ENCODE data around the gene LRMDA. TPM values are rescaled to one million over a fixed set of nuclear protein-coding genes. Genes with fewer than 3 reads are reported as not detected.

The LRMDA gene
- total RNA-seq, 2 experiments from 2014 or later = not detected

DNA sequence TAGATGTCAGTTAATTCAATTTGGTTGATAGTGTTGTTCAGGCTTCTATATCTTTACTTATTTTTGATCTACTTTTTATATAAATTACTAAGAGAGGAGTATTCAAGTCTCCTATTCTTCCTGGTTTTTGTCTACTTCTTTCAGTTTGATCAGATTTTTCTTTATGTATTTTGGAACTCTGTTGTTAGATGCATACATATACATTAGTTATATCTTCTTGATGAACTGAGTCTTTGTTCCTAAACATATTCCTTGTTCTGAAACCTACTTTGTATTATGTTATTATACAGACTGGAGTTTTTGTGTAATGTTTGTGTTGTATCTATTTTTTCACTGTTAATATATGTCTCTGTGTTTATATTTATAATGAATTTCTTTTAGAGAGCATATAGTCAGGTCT is 118.8 kb downstream of the LRMDA start:
- CTCF ChIA-PET = no interaction called here
- DNase-seq = no peak
- Mint-ChIP-seq H3K4me1 (no peaks in the 10 kb centered on the region), H3K27me3 (no peaks in the 10 kb centered on the region), H3K36me3 (ENCODE audit: low read depth) (no peaks in the 10 kb centered on the region), H3K9me3 (no peaks in the 10 kb centered on the region), H3K4me3 (no peak overlapping the region), H3K27ac (no peak overlapping the region)
- POLR2A ChIA-PET = no interaction called here

DNA sequence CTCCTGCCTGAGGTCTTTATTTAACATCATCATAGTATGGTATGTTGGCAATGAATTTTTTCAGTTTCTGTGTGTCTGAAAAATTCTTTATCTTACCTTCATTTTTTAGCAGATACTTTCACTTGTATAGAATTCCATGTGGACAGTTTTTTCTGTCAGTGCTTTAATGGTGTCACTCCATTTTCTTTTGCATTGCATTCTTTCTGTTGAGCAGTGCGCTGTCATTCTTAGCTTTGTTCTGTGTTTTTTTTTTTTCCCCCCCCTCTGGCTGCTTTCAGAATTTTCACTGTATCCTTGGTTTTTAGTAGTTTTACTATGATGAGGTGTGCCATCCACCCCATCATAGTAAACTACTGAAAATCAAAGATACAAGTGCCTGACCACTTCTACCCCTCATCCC is 120.7 kb downstream of the LRMDA start:
- Mint-ChIP-seq H3K4me1 (no peaks in the 10 kb centered on the region), H3K9me3 (no peaks in the 10 kb centered on the region), H3K4me3 (no peak overlapping the region), H3K27ac (no peak overlapping the region), H3K36me3 (ENCODE audit: low read depth) (no peaks in the 10 kb centered on the region), H3K27me3 (no peaks in the 10 kb centered on the region)
- CTCF ChIA-PET = no interaction called here
- DNase-seq = no peak
- POLR2A ChIA-PET = interaction anchor here (0.7 kb wide), 1 partner anchor 13 kb away, joined by 4 read pairs; no protein-coding TSS in a partner anchor

DNA sequence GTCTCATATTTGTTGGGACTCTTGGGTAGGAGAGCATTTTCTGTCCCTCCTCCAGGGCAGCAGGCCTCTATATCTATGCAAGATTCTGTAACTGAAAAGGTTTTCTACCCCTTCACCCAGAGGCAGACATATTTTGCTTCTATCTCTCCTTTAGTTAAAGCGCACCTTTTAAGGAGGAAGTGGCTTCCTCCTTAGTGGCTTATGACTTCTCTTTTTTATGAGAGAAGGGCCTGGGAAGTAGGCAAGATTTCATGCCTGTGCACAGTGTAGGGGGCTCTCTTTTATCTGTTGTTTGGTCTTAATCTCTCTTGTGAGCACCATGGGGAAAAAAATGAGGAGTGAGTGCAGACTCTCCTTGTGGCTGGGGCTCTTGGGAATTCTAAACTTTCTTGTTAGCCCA is 122.1 kb downstream of the LRMDA start:
- H3K9me3 Mint-ChIP-seq = no peaks in the 10 kb centered on the region
- no peaks in the 10 kb centered on the region for H3K27me3 Mint-ChIP-seq
- no peaks in the 10 kb centered on the region for H3K36me3 Mint-ChIP-seq (ENCODE audit: low read depth)
- no peaks in the 10 kb centered on the region for H3K4me1 Mint-ChIP-seq
- POLR2A ChIA-PET = no interaction called here
- no peak overlapping the region for H3K4me3 Mint-ChIP-seq
- CTCF ChIA-PET = no interaction called here
- no peak overlapping the region for H3K27ac Mint-ChIP-seq
- DNase-seq = no peak

DNA sequence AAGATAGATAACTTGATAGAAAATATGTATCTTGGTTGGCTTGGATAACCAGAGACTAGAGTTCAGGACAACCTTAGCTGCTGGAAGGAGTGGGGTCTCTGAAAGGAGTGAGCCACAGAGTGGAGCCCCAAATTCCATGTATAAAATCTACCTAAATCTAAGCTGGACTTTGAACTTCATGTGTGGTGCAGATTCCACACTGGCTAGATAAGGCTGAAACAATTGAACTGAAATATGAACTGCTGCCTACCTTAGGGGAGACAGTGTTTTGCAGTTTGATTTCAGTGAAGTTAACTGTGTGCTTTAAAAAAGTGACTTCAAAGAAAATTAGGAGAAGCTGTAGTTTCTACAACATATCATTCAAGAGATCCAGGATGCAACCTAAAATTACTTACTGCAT is 123.9 kb downstream of the LRMDA start:
- no peak overlapping the region for H3K27ac Mint-ChIP-seq
- DNase-seq = no peak
- no peaks in the 10 kb centered on the region for H3K36me3 Mint-ChIP-seq (ENCODE audit: low read depth)
- no peaks in the 10 kb centered on the region for H3K9me3 Mint-ChIP-seq
- H3K4me3 Mint-ChIP-seq = no peak overlapping the region
- ChIA-PET POLR2A (no interaction called here), CTCF (no interaction called here)
- no peaks in the 10 kb centered on the region for H3K4me1 Mint-ChIP-seq
- no peaks in the 10 kb centered on the region for H3K27me3 Mint-ChIP-seq

DNA sequence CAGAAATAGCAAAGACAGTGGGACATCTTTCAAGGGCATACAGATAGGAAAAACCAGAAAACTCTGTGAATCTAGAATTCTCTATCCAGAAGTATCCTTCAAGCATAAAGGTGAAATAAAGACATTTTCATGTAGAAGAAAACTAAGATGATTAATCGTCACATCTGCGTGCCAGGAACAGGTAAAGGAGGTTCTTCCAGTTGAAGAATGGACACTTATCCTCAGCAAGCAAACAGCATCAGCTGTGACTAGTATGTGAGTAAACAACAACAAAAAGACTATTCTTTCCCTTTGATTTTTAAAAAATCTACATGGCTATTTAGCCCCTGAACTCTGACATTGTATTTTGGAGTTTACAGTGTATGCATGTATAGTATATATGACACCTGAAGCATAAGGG is 124.9 kb downstream of the LRMDA start:
- H3K9me3 Mint-ChIP-seq = no peaks in the 10 kb centered on the region
- no peak for DNase-seq
- POLR2A ChIA-PET = no interaction called here
- H3K4me3 Mint-ChIP-seq = no peak overlapping the region
- H3K27ac Mint-ChIP-seq = no peak overlapping the region
- H3K4me1 Mint-ChIP-seq = no peaks in the 10 kb centered on the region
- no peaks in the 10 kb centered on the region for H3K27me3 Mint-ChIP-seq
- CTCF ChIA-PET = no interaction called here
- no peaks in the 10 kb centered on the region for H3K36me3 Mint-ChIP-seq (ENCODE audit: low read depth)

DNA sequence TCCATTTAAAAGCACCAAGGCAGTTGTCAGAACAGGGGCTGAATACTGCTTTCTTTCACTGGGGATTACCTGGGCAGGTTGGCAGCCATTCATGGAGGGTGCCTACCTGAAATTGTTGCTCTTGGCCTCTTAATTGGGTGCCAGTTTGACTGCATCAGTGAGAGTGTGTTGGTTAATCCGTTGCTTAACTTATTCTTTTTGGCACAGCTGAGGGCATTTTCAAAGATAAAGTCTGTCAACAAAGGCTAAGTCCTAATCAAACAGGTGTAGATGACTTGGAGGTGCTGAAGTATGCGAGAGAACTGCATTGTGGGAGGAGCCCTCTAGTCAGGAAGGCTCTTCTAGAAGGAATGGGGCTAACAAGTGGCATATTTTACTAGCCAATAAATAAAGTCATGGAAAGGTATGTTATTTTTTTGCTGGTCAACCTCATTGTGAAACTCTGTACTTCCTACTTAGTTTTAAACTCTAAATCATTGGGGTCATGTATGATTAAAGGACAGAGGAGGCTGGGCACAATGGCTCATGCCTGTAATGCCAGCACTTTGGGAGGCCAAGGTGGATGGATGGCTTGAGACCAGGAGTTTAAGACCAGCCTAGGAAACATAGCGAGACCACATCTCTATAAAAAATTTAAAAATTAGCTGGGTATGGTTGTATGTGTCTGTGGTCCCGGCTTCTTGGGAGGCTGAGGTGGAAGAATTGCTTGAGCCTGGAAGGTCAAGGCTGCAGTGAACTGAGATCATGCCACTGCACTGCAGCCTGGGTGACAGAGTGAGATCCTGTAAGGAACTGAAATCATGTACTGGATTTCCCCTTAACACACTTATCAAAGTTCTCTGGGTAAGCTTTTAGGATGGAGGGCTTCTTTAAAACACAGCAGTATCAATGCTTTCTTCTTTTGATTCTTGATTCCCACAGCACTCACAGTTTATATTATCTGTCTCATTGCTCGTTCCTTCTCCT is 134.1 kb downstream of the LRMDA start:
- Mint-ChIP-seq H3K4me3 (no peak overlapping the region), H3K36me3 (ENCODE audit: low read depth) (no peaks in the 10 kb centered on the region), H3K27me3 (no peaks in the 10 kb centered on the region), H3K9me3 (peaks cover 4% of the 10 kb centered on the region), H3K27ac (no peak overlapping the region), H3K4me1 (no peaks in the 10 kb centered on the region)
- POLR2A ChIA-PET = no interaction called here
- no peak for DNase-seq
- CTCF ChIA-PET = no interaction called here

DNA sequence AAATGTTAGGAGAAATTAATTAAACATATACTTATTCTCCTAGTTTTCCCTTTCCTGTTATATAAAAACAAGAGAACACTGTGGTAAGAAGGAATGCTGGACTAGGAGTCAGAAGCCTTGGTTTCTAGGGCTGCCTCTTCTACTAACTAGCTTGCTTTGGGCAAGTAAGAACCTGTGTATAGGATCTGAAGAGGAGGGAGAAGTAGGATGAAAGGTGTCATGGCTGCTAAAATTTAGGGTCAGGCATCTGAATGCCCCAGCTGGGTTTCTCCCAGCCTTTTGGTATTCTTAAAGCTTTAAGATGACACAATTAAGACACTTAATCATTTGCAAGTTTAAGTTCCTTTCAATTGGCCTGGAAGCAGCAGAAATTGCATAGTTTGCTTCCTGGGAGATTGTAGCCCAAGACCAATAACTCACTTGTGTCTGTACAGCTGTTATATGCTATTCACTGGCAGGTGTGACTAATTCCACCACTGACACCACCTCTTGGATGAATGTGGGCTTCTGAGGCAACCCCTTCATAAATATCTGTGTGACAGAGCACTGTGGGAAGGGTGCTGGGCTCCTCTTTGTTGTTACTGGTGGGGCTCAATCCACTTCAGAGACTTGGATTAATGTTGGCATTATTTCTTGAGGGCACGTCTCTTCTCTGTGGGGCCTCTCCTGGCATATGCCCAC is 137.2 kb downstream of the LRMDA start:
- CTCF ChIA-PET = no interaction called here
- H3K9me3 Mint-ChIP-seq = peaks cover 11% of the 10 kb centered on the region
- H3K27ac Mint-ChIP-seq = no peak overlapping the region
- H3K4me1 Mint-ChIP-seq = no peaks in the 10 kb centered on the region
- no peaks in the 10 kb centered on the region for H3K36me3 Mint-ChIP-seq (ENCODE audit: low read depth)
- POLR2A ChIA-PET = no interaction called here
- H3K4me3 Mint-ChIP-seq = no peak overlapping the region
- no peak for DNase-seq
- no peaks in the 10 kb centered on the region for H3K27me3 Mint-ChIP-seq

DNA sequence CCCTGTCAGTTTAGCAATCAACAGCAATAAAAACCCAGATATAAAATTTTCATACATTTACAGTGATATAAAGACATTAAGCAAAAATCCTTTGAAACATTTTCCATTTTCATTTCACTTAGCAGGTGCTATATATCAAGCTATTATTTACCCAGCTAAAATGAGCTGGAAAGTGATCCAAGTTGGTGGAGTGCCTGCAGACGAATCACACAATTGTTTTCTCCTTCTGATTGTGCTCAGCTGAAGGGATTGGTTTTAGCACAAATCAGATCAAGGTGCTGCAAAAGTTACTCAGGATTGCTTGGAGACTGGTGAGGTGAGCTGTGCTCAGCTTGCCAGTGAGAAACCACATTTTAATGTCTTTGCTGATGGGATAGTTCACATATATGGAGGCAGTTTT is 138.1 kb downstream of the LRMDA start:
- no peak overlapping the region for H3K27ac Mint-ChIP-seq
- no peaks in the 10 kb centered on the region for H3K4me1 Mint-ChIP-seq
- no peak for DNase-seq
- no peaks in the 10 kb centered on the region for H3K36me3 Mint-ChIP-seq (ENCODE audit: low read depth)
- peaks cover 14% of the 10 kb centered on the region for H3K9me3 Mint-ChIP-seq
- CTCF ChIA-PET = no interaction called here
- POLR2A ChIA-PET = no interaction called here
- H3K4me3 Mint-ChIP-seq = no peak overlapping the region
- no peaks in the 10 kb centered on the region for H3K27me3 Mint-ChIP-seq

DNA sequence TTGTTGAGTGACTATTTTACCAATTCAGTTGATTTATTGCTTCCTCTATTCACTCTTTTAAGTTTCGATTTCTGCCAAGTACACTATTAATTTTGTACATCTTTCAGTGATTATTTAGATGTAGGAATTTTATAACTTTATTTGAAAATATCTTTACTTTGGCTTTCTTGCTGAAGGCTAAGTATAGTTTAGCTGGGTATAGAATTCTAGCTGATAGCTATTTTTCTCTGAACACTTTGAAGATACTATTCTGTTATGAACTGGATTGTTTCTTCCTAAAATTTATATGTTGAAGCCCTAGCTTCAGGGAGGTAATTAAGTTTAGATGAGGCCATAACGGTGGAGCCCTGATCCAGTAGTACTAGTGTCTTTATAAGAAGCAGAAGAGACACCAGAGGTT is 141.1 kb downstream of the LRMDA start:
- Mint-ChIP-seq H3K9me3 (peaks cover 16% of the 10 kb centered on the region), H3K27ac (no peak overlapping the region), H3K27me3 (no peaks in the 10 kb centered on the region), H3K4me1 (no peaks in the 10 kb centered on the region), H3K4me3 (no peak overlapping the region), H3K36me3 (ENCODE audit: low read depth) (no peaks in the 10 kb centered on the region)
- no peak for DNase-seq
- ChIA-PET POLR2A (no interaction called here), CTCF (no interaction called here)

DNA sequence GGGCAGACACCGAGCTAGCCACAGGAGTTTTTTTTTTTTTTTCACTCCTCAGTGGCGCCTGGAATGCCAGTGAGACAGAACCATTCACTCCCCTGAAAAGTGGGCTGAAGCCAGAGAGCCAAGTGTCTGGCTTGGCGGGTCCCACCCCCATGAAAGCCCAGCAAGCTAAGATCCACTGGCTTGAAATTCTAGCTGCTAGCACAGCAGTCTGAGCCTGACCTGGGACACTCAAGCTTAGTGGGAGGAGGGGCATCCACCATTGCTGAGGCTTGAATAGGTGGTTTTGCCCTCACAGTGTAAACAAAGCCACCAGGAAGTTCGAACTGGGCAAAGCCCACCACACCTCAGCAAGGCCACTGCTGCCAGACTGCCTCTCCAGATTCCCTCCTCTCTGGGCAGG is 144.5 kb downstream of the LRMDA start:
- no peaks in the 10 kb centered on the region for H3K27me3 Mint-ChIP-seq
- H3K27ac Mint-ChIP-seq = no peak overlapping the region
- no peaks in the 10 kb centered on the region for H3K36me3 Mint-ChIP-seq (ENCODE audit: low read depth)
- H3K9me3 Mint-ChIP-seq = peaks cover 20% of the 10 kb centered on the region
- POLR2A ChIA-PET = no interaction called here
- CTCF ChIA-PET = no interaction called here
- no peak for DNase-seq
- H3K4me1 Mint-ChIP-seq = no peaks in the 10 kb centered on the region
- H3K4me3 Mint-ChIP-seq = no peak overlapping the region

DNA sequence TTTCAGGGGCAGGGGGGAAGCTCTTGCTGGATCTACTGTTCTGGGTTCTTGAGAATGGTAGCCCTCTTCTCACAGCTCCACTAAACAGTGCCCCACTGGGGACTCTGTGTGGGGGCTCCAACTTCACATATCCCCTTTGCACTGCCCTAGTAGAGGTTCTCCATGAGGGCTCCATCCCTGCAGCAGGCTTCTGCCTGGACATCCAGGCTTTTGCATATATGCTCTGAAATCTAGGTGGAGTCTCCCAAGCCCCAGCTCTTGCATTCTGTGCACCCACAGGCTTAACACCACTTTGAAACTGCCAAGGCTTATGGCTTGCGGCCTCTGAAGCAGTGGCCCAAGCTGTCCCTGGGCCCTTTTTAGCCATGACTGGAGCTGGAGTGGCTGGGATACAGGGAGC is 150.7 kb downstream of the LRMDA start:
- H3K4me3 Mint-ChIP-seq = no peak overlapping the region
- peaks cover 19% of the 10 kb centered on the region for H3K9me3 Mint-ChIP-seq
- ChIA-PET POLR2A (no interaction called here), CTCF (no interaction called here)
- H3K27ac Mint-ChIP-seq = no peak overlapping the region
- no peaks in the 10 kb centered on the region for H3K36me3 Mint-ChIP-seq (ENCODE audit: low read depth)
- no peaks in the 10 kb centered on the region for H3K27me3 Mint-ChIP-seq
- H3K4me1 Mint-ChIP-seq = no peaks in the 10 kb centered on the region
- DNase-seq = no peak

DNA sequence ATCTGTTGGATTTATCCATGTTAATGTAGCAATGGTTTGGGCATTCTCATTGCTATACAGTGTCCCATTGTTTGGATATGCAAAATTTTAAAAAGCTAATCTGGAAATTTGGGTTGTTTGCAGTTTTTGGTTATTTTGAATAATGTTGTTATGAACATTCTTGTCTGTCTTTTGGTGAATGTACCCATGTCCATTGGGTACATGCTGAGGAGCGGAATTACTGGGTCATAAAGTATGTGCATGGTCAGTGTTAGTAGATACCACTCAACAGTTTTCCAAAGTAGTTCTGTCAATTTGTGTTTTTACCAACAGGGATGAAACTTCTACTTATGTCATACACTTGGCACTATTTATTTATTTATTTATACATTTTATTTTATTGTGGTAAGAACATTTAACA is 153.9 kb downstream of the LRMDA start:
- Mint-ChIP-seq H3K4me3 (no peak overlapping the region), H3K9me3 (peaks cover 16% of the 10 kb centered on the region), H3K27me3 (no peaks in the 10 kb centered on the region), H3K27ac (no peak overlapping the region), H3K36me3 (ENCODE audit: low read depth) (no peaks in the 10 kb centered on the region), H3K4me1 (no peaks in the 10 kb centered on the region)
- no peak for DNase-seq
- POLR2A ChIA-PET = no interaction called here
- CTCF ChIA-PET = no interaction called here

DNA sequence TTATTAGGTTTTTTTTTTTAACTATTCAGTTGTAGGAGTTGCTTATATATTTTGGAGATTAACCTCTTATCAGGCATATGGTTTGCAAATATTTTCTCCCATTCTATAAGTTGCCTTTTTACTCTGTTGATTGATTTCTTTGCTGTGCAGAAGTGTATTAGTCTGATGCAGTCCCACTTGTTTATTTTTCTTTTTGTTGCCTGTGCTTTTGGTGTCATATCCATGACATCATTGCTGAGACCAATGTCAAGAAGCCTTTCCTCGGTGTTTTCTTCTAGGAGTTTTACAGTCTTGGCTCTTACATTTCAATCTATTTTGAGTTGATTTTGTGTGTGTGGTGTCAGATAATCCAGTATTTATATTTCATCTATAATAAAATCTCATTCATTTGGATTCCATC is 155.4 kb downstream of the LRMDA start:
- peaks cover 11% of the 10 kb centered on the region for H3K9me3 Mint-ChIP-seq
- H3K27ac Mint-ChIP-seq = no peak overlapping the region
- H3K4me1 Mint-ChIP-seq = no peaks in the 10 kb centered on the region
- H3K4me3 Mint-ChIP-seq = no peak overlapping the region
- ChIA-PET CTCF (interaction anchor here (0.7 kb wide), 1 partner anchor 527 kb away, joined by 5 read pairs; no protein-coding TSS in a partner anchor), POLR2A (no interaction called here)
- H3K27me3 Mint-ChIP-seq = no peaks in the 10 kb centered on the region
- DNase-seq = no peak
- no peaks in the 10 kb centered on the region for H3K36me3 Mint-ChIP-seq (ENCODE audit: low read depth)

DNA sequence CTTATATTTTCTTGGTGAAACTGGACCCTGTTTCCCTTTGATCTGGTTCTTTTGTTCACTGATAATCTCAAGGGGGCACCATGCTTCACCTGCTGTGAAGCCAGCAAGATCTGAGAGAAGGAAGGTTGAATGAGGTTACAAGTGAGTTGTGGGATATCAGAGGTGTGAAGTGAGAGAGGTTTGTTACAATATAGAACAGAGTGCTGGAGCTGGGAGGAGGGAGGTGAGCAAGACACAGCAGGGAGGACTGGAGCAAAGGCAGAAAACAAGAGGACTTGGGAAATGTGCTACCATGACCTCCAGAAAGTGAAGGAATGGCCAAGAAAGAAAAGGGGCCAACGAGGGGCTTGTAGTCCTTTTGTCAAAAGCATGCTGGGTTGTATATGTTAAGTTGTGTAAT is 156.6 kb downstream of the LRMDA start:
- Mint-ChIP-seq H3K4me1 (no peaks in the 10 kb centered on the region), H3K4me3 (no peak overlapping the region), H3K9me3 (peaks cover 7% of the 10 kb centered on the region), H3K36me3 (ENCODE audit: low read depth) (no peaks in the 10 kb centered on the region), H3K27ac (no peak overlapping the region), H3K27me3 (no peaks in the 10 kb centered on the region)
- ChIA-PET POLR2A (no interaction called here), CTCF (no interaction called here)
- no peak for DNase-seq
